Amniotic epithelial cell (primary cell): ENCODE data around the gene ARHGAP31.

ENCODE experiments used
- DNase-seq: peaks from one replicate; pipeline ENCODE4 v3.0.0-alpha.2; 2010; ENCODE audit warnings: low read depth

Gene ARHGAP31

DNA sequence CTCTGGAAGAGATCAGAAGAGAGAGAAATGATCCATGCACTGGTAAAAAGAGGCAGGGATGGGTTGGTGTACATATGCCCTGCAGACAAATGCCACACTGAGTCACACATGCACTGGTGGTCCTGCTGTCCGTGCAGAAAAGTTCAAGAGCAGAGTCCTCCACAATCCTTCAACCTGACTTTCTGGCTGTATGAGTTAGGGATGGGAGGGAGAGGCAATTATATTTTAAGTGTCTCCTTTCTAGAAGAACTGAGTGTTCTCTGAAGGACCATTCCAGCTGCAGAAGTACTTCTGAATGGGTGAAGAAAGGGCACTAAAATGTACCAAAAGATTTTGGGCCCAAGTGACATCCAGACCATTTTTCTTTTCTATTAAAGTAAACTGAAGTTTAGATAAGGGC lies 142.8 kb downstream of the ARHGAP31 start:
- no peak for DNase-seq

DNA sequence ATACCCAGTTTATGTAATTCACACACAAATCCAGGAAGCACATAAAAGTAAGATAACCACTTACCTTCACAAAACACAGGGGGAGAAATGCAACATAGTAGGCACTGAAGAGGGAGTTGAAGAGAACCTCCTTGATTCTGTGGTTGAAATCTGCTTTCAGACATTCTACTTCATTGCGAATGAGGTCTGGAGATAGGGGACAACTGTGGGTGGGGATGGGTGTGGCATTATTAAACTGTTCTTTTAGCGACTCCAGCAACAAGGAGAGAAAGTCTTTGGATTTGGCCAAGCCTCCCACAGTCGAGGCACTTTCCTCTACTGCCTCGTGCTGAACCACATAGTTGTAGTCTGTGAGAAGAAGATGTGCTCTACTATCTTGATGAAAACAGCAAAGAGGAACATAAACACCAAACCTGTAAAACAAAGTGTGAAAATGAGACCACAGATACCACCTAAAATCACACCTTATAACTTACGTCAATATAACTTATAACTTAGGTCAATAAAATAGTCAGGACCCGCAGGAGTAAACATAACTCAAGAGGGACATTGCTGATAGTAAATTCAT lies 143.6 kb downstream of the ARHGAP31 start:
- DNase-seq = no peak

DNA sequence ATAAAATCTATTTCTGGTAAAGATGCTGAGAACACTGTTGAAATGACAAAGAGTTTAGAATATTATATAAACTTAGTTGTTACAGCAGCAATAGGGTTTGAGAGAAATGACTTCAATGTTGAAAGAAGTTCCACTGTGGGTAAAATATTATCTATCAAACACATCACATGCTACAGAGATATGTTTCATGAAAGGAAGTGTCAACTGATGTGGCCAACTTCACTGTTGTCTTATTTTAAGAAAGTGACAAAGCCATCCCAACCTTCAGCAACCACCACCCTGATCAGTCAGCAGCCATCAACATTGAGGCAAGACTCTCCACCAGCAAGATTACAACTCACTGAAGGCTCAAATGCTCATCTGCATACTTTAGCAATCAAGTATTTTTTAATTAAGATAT lies 149.0 kb downstream of the ARHGAP31 start:
- no peak for DNase-seq

DNA sequence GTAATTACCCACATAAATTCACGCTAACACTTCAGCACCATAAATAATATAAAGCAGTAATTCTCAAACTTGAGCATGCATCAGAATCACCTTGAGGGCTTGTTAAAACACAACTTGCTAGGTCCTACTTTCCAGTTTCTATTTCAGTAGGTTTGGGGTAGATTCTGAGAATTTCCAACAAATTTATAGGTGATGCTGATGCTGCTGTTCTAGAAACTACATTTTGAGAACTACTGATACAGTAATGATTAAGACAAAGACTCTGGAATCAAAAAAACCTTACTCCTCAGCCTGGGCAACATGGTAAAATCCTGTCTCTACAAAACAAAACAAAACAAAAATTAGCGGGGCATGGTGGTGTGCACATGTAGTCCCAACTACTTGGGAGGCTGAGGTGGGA lies 150.4 kb downstream of the ARHGAP31 start:
- DNase-seq = no peak

DNA sequence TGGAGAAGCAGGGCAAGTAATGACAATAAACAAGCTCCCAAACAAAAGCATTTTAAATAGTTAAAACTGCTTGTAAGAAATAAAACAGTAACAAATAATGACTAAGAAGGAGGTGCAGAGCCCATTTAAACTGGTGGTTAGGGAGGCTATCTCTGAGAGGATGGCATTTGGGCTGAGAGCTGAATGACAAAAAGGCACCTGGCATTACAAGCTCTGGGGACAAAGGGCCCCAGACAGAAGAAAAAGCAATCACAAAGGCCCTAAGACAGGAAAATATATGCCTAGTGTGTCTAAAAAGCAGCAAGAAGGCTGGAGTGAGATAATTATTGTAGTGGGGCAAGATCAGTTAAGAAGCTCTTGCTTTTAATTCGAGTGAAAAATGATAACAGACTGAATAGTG lies 159.6 kb downstream of the ARHGAP31 start:
- no peak for DNase-seq

DNA sequence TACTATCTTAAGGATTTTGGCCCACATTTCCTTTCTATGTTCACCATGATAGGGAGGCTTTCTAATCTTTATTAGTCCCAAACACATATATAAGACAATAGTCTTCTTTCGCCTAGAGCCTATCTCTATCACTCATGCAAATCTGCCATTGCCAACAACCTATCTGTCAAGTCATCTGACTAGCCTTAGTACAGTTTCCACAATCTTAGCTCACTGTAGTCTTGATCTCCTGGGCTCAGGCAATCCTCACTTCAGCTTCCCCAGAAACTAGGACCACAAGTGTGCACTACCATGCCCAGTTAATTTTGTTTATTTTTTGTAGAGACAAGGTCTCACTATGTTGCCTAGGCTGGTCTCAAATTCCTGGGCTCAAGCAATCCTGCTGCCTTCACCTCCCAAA lies 162.3 kb downstream of the ARHGAP31 start:
- no peak for DNase-seq

DNA sequence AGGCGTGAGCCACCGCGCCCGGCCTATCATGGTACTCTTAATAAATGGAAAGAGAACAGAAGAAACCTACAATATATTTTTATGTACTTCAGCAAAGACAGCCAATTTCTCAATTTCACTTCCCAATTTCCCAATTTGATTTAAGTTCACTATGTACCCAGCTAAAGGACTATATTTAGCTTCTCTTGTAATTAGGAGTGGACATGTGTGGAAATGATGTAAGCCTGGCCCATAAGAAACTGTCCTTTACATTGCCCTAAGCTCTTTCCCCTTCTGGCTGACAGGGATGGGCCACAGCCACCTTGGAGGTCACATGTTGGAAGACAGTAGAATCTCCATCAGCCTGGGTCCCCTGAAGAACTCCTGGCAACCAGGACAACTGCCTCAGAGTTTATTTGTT lies 163.1 kb downstream of the ARHGAP31 start:
- peak; percentile 35 for DNase-seq

DNA sequence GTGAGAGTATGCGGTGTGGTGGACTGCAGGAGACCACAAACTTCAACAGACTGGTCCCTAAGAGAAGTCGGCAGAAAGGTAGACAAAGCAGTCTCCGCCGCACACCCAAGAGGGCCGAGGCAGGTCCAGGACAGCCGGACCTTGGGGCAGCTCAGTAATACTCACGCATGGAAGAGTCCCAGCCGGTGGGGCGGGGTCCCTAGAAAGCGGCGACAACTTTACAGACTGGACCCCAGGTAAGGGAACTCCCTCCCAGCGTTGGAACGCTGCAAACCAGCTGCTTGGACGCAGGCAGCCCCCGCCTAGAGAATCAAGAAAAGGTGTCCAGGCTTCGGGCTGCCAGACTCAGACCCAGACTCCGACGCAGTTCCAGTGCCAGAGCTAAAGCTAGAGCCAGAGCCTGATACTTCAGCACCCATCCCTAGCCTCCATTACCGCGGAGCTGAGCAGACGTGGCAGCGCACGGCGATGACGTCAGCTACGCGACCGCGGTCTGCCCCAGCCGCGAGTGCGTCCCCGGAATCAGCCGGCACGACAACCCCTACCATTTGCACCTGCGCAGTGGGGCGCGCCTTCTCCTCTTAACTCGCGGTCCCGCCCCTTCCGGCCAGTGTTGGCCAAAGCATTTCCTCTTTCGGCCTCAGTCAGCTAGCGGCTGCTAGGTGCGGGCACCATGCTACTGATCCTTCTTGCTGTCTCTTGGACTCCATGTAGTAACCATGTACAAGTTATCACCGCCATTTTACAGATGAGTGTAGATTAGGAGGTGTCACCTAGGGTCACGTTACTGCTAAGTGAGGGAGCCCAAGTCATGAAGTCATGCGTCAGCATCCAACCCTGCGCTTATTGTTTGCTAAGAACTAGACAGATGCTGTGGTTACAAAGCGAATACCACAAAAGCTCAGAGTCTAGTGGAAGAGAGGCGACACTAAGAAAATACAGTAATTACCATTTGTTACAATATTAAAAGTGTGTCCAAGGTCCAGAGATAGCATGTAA lies 169.3 kb downstream of the ARHGAP31 start, which contains the start of gene TMEM39A:
TSS of gene TMEM39A (minus strand) at position 445 of the 999 bp plus-strand sequence. CDS start 1,541 bp downstream, outside the sequence.
- peak; percentile 96 for DNase-seq

DNA sequence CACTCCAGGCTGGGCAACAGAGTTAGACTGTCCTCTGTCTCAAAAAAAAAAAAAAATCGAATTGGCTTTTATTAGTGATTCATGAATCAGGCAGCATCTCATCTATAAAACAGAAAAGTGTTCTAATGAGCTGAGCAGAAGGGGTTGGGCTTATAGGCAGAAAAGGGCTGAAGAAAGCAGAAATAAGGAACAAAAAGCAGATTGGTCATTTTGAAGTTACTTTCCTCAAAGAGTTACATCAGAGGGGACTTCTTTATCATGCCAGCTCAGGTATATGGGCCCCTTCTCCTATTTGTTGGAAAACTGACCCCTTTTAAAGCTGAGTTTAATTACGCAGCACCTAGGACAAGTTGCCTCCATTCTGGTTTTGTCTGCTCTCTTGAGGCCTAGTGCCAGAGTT lies 173.9 kb downstream of the ARHGAP31 start:
- no peak for DNase-seq

DNA sequence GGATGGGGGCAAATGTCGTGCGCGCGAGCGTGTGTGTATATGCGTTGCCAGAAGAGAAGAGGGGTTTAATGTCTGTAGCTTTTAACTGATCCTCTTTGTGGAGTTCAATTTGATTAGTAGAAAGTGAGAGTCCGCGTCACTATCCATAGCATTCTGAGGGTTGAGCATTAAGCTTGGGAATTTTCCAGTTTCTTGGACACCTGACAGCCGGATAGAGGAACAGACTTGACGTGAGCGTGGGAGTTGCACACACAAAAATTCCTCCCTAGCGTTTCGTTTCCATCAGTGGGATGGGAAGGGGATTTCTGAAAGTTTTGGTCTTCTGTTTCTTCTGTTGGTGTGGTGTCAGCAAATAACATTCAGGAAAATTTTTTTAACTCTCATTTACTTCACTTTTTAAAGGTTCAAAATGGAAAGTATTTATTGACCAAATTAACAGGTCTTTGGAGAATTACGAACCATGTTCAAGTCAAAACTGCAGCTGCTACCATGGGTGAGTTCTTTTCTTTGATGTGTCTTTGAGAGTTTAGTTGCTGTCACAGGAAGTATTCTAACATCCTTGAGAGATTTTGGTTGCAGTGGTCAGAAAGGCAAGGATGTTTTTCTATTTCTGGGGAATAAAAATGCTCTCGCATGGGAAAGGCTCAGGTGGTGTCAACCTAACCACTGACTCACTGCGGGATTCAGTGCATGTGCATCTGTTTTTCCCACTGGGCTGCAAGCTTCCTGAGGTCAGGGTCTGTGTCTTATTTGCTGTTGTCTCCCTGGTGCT lies 175.4 kb downstream of the ARHGAP31 start:
- peak; percentile 67 for DNase-seq
